H1 (cell line): Measurements from ENCODE around the gene F7. TPM values are rescaled to one million over a fixed set of nuclear protein-coding genes. Genes with fewer than 3 reads are reported as not detected.

Source experiments
- CTCF ChIA-PET: fragments of 300-600 bp; sonication (Branson Sonifier 250); formaldehyde crosslinking; loops from one replicate; lab custom pipeline; 2021; ENCODE audit not compliant: partially characterized antibody; lab: Charles Lee
- POLR2A ChIA-PET: fragments of 300-600 bp; sonication (Branson Sonifier 250); formaldehyde crosslinking; loops from one replicate; lab custom pipeline; 2021; ENCODE audit warnings: inconsistent platforms; ENCODE audit not compliant: partially characterized antibody; lab: Charles Lee
- DNase-seq, 2 experiments: peaks; one replicate each; pipeline versions ENCODE4 v3.0.0 to v3.0.0-alpha.2; 2010 to 2022; ENCODE audit warnings: low spot score in 2 of 2, low read depth in 1 of 2, mixed read lengths in 1 of 2
- FAIRE-seq: peaks from 2 replicates; lab custom pipeline; 2011; peaks lifted over from hg19 to GRCh38; lab: Jason Lieb, UNC
- H2AFZ ChIP-seq: 2 replicates; pipeline ENCODE4 v1.8.1; 2012; ENCODE audit warnings: low read length, inconsistent platforms
- H2AK5ac ChIP-seq: 2 replicates; pipeline ENCODE4 v1.6.1; 2013; ENCODE audit warnings: low read depth, low read length
- H2BK120ac ChIP-seq: replicated peaks from 2 replicates; pipeline ENCODE3; 2013; ENCODE audit warnings: low read depth, low read length, inconsistent platforms
- H2BK12ac ChIP-seq: 2 replicates; pipeline ENCODE4 v1.6.1; 2013; ENCODE audit warnings: low read depth, low read length
- H2BK15ac ChIP-seq: 2 replicates; pipeline ENCODE4 v1.6.1; 2013; ENCODE audit warnings: low read length
- H2BK20ac ChIP-seq: 2 replicates; pipeline ENCODE4 v1.6.1; 2013; ENCODE audit warnings: low read length
- H2BK5ac ChIP-seq: 2 replicates; pipeline ENCODE4 v1.6.1; 2013; ENCODE audit warnings: low read depth, low read length
- H3K14ac ChIP-seq: 2 replicates; pipeline ENCODE4 v1.6.1; 2013; ENCODE audit warnings: inconsistent platforms; ENCODE audit not compliant: insufficient read length
- H3K18ac ChIP-seq: 2 replicates; pipeline ENCODE4 v1.6.1; 2013; ENCODE audit warnings: low read length; ENCODE audit errors: extremely low read depth
- H3K23ac ChIP-seq: 2 replicates; pipeline ENCODE4 v1.6.1; 2013; ENCODE audit warnings: inconsistent platforms; ENCODE audit not compliant: insufficient read length
- H3K23me2 ChIP-seq: 2 replicates; pipeline ENCODE4 v1.6.1; 2013; ENCODE audit warnings: low read depth, low read length
- H3K27ac ChIP-seq: 2 replicates; pipeline ENCODE4 v1.6.1; 2011; ENCODE audit warnings: low read depth, low read length, inconsistent platforms
- H3K27me3 ChIP-seq, 4 experiments: replicated peaks in 1 of 4; 1 replicate in 1 of 4; 2 replicates in 3 of 4; pipeline versions ENCODE4 v1.6.1 to v1.8.1; 2011 to 2013; ENCODE audit warnings: low read length in 3 of 4, mild to moderate bottlenecking in 3 of 4, inconsistent platforms in 2 of 4, mixed read lengths in 2 of 4, moderate library complexity in 1 of 4; ENCODE audit not compliant: control insufficient read depth in 3 of 4, insufficient read depth in 3 of 4; ENCODE audit errors: extremely low read depth in 1 of 4
- H3K36me3 ChIP-seq, 4 experiments: 2 replicates each; pipeline versions ENCODE4 v1.6.1 to v1.8.1; 2011 to 2013; ENCODE audit warnings: mild to moderate bottlenecking in 4 of 4, low read length in 3 of 4, moderate library complexity in 2 of 4, control low read depth in 1 of 4, inconsistent platforms in 1 of 4; ENCODE audit not compliant: insufficient read depth in 4 of 4, control insufficient read depth in 2 of 4
- H3K4ac ChIP-seq: replicated peaks from 2 replicates; pipeline ENCODE3; 2013; ENCODE audit warnings: low read length, low read depth, mixed read lengths, inconsistent platforms; ENCODE audit not compliant: insufficient read length
- H3K4me1 ChIP-seq, 4 experiments: replicated peaks in 1 of 4; 1 replicate in 1 of 4; 2 replicates in 3 of 4; pipeline versions ENCODE4 v1.6.1 to v1.8.1; 2011 to 2013; ENCODE audit warnings: low read length in 3 of 4, inconsistent platforms in 2 of 4, mixed read lengths in 1 of 4; ENCODE audit not compliant: insufficient read depth in 4 of 4, control insufficient read depth in 3 of 4
- H3K4me2 ChIP-seq, 2 experiments: 2 replicates each; pipeline versions ENCODE4 v1.6.1 to v1.8.1; 2011 to 2013; ENCODE audit warnings: low read depth in 2 of 2, low read length in 2 of 2, control low read depth in 1 of 2, inconsistent platforms in 1 of 2, mild to moderate bottlenecking in 1 of 2; ENCODE audit not compliant: insufficient read depth in 1 of 2
- H3K4me3 ChIP-seq, 4 experiments: fragments of 200-600, 300-600 bp in 1 of 4; sonication (generic), shearing (Covaris generic), sonication (Bioruptor Twin) in 1 of 4; 2 replicates each; pipeline versions ENCODE4 v1.5.1 to v1.8.1; 2011 to 2016; ENCODE audit warnings: low read length in 4 of 4, low read depth in 3 of 4, control low read depth in 2 of 4, inconsistent platforms in 2 of 4, mild to moderate bottlenecking in 2 of 4, mixed read lengths in 1 of 4, moderate library complexity in 1 of 4; ENCODE audit not compliant: insufficient read depth in 2 of 4; ENCODE audit errors: extremely low read depth in 1 of 4
- H3K56ac ChIP-seq: replicated peaks from 2 replicates; pipeline ENCODE3; 2013; ENCODE audit warnings: low read depth, mild to moderate bottlenecking, mixed read lengths, low read length, inconsistent platforms; ENCODE audit not compliant: insufficient read length
- H3K79me1 ChIP-seq: 2 replicates; pipeline ENCODE4 v1.6.1; 2013; ENCODE audit warnings: low read depth, low read length, control low read depth
- H3K79me2 ChIP-seq, 2 experiments: 2 replicates each; pipeline versions ENCODE4 v1.6.1 to v1.8.1; 2012 to 2013; ENCODE audit warnings: low read length in 2 of 2, mild to moderate bottlenecking in 2 of 2, inconsistent platforms in 1 of 2; ENCODE audit not compliant: insufficient read depth in 2 of 2, control insufficient read depth in 1 of 2
- H3K9ac ChIP-seq, 4 experiments: replicated peaks in 1 of 4; 1 replicate in 1 of 4; 2 replicates in 3 of 4; pipeline versions ENCODE4 v1.6.1 to v1.8.1; 2011 to 2013; ENCODE audit warnings: low read depth in 3 of 4, low read length in 3 of 4, control low read depth in 2 of 4, mild to moderate bottlenecking in 2 of 4, moderate library complexity in 2 of 4, inconsistent platforms in 1 of 4; ENCODE audit errors: extremely low read depth in 1 of 4
- H3K9me3 ChIP-seq, 2 experiments: 2 replicates each; pipeline versions ENCODE4 v1.6.1 to v1.8.1; 2012 to 2013; ENCODE audit warnings: mild to moderate bottlenecking in 2 of 2, moderate library complexity in 2 of 2, control low read depth in 1 of 2, inconsistent platforms in 1 of 2, low read depth in 1 of 2, low read length in 1 of 2, mixed read lengths in 1 of 2; ENCODE audit not compliant: insufficient read depth in 2 of 2
- H4K20me1 ChIP-seq, 2 experiments: replicated peaks in 1 of 2; 2 replicates each; pipeline versions ENCODE3 to v1.8.1; 2011 to 2013; ENCODE audit warnings: inconsistent platforms in 2 of 2, low read length in 2 of 2, mild to moderate bottlenecking in 1 of 2; ENCODE audit not compliant: insufficient read depth in 2 of 2, control insufficient read depth in 1 of 2
- H4K5ac ChIP-seq: 2 replicates; pipeline ENCODE4 v1.6.1; 2013; ENCODE audit warnings: low read length, low read depth, mixed read lengths, inconsistent platforms; ENCODE audit not compliant: insufficient read length
- H4K8ac ChIP-seq: 2 replicates; pipeline ENCODE4 v1.8.0; 2013; ENCODE audit warnings: mild to moderate bottlenecking, moderate library complexity, low read length, inconsistent platforms; ENCODE audit not compliant: insufficient read depth; ENCODE audit errors: extremely low read depth
- H4K91ac ChIP-seq: replicated peaks from 2 replicates; pipeline ENCODE3; 2013; ENCODE audit warnings: low read length, mixed read lengths, inconsistent platforms; ENCODE audit not compliant: insufficient read length
- ATF3 ChIP-seq: IDR thresholded peaks from 2 replicates; pipeline ENCODE4 v1.6.1; 2011; ENCODE audit warnings: low read depth, mild to moderate bottlenecking, low read length; ENCODE audit not compliant: insufficient read depth
- EZH2 ChIP-seq: fragments of 200-600 bp; sonication (generic); IDR thresholded peaks from 2 replicates; pipeline ENCODE4 v1.7.1; 2012; ENCODE audit warnings: low read depth, mild to moderate bottlenecking, moderate library complexity, low read length, inconsistent platforms; ENCODE audit not compliant: severe bottlenecking
- FOSL1 ChIP-seq: IDR thresholded peaks from 2 replicates; pipeline ENCODE4 v1.6.1; 2011; ENCODE audit warnings: mild to moderate bottlenecking, low read depth, low read length, moderate library complexity; ENCODE audit not compliant: insufficient read depth
- RFX5 ChIP-seq: IDR thresholded peaks from 2 replicates; pipeline ENCODE4 v1.6.1; 2011; ENCODE audit warnings: low read depth, low read length, improper control_type of control experiment, borderline replicate concordance
- RNF2 ChIP-seq: fragments of 200-900, 300-1000 bp; sonication (generic); IDR thresholded peaks from 2 replicates; pipeline ENCODE4 v1.7.1; 2016; ENCODE audit warnings: borderline replicate concordance, low read depth, mild to moderate bottlenecking, antibody characterized with exemption, low read length; ENCODE audit not compliant: poor library complexity, severe bottlenecking; ENCODE audit errors: missing control alignments
- RXRA ChIP-seq: IDR thresholded peaks from 2 replicates; pipeline ENCODE4 v1.6.1; 2011; ENCODE audit warnings: low read depth, mild to moderate bottlenecking, low read length, moderate library complexity; ENCODE audit not compliant: insufficient read depth
- SRF ChIP-seq: IDR thresholded peaks from 2 replicates; pipeline ENCODE4 v1.6.1; 2011; ENCODE audit warnings: mild to moderate bottlenecking, low read depth, low read length, moderate library complexity
- SUZ12 ChIP-seq: fragments of 200-600 bp; sonication (generic); IDR thresholded peaks from 2 replicates; pipeline ENCODE4 v1.6.1; 2012; ENCODE audit warnings: mild to moderate bottlenecking, inconsistent platforms, low read length, moderate library complexity, mixed read lengths
- TAF1 ChIP-seq: IDR thresholded peaks from 2 replicates; pipeline ENCODE4 v1.6.1; 2011; ENCODE audit warnings: mild to moderate bottlenecking, low read depth, low read length
- WGBS, 2 experiments: shearing (Covaris generic) in 1 of 2; methylation state at CpG; one replicate each; pipeline versions ENCODE4 v1.1.6 to v1.1.7; 2013 to 2015; ENCODE audit warnings: low lambda C conversion rate in 2 of 2, mixed read lengths in 2 of 2, inconsistent platforms in 1 of 2, low coverage in 1 of 2, missing lambda C conversion rate in 1 of 2; ENCODE audit not compliant: insufficient replicate concordance in 2 of 2, insufficient coverage in 1 of 2, insufficient read length in 1 of 2; ENCODE audit errors: extremely low coverage in 1 of 2, missing lambda C conversion rate in 1 of 2; 5-methylcytosine and 5-hydroxymethylcytosine counted together
- polyA plus RNA-seq, 7 experiments: library from polyadenylated mRNA; depleted of rRNA in 3 of 7; stranded (reverse) in 5 of 7; unstranded in 2 of 7; fragments of >200 nt in 5 of 7; fragments of 200-250 nt in 2 of 7; gene quantifications; 1 replicate in 5 of 7; 2 replicates in 1 of 7; 4 replicates in 1 of 7; pipeline versions ENCODE4 v1.2.1 to v1.2.3, GENCODE V29; 2011 to 2013; ENCODE audit warnings: missing spikeins in 2 of 7, mixed read lengths in 2 of 7
- total RNA-seq: library from RNA; stranded (reverse); fragmentation: NEBNext Ultra II Directional; extraction: Animal tissue kit (Norgen Biotek cat#: 25700); gene quantifications from 2 replicates; pipeline ENCODE4 v1.2.1, GENCODE V29; 2021

Gene F7
- total and polyA plus RNA-seq, 2 of the 8 experiments (the other 6 are each of a cell fraction or from before 2014, with no cell fraction given): 0.43 to 0.98 TPM

- Histone ChIP-seq H2BK120ac (no peak overlapping the region), H3K27ac (no peak overlapping the region), H3K79me1 (no peaks in the 10 kb centered on the region), H3K4me3 (no peak overlapping the region), H3K23me2 (no peaks in the 10 kb centered on the region), H3K9me3 (no peaks in the 10 kb centered on the region), H3K14ac (no peak overlapping the region), H3K27me3 (no peaks in the 10 kb centered on the region; a peak in 2 of 7 replicates), H4K8ac (no peak overlapping the region), H3K79me2 (no peaks in the 10 kb centered on the region), H3K18ac (no peak overlapping the region; the same call in 1 of the 2 replicates), H2AFZ (peak overlapping the region; percentile 24; the same call in 1 of the 2 replicates), H4K91ac (no peak overlapping the region), H3K9ac (no peak overlapping the region; a peak in 2 of 7 replicates), H2BK12ac (peak overlapping the region; percentile 68; the same call in 1 of the 2 replicates), H2BK15ac (peak overlapping the region; percentile 72; the same call in 1 of the 2 replicates), H3K36me3 (no peaks in the 10 kb centered on the region; a peak in 1 of 8 replicates), H2AK5ac (peak overlapping the region; percentile 88; the same call in 1 of the 2 replicates), H4K20me1 (peaks cover 0 to 4% of the 10 kb centered on the region in 2 experiments), H4K5ac (no peak overlapping the region), H2BK5ac (no peak overlapping the region), H3K4me1 (peaks cover 0 to 10% (median 8%) of the 10 kb centered on the region in 4 experiments; a peak in 5 of 7 replicates), H2BK20ac (no peak overlapping the region), H3K4me2 (peak overlapping the region; percentile 1 to 51; a peak in 2 of 4 replicates), H3K4ac (no peak overlapping the region), H3K23ac (no peak overlapping the region), H3K56ac (no peak overlapping the region)
- ChIA-PET CTCF (interaction anchor here (0.7 to 3.0 kb wide), 14 partner anchors 9 to 96 kb away, joined by 3 to 13 read pairs (median 5); partner anchors contain the start of gene F7), POLR2A (interaction anchor here (1.3 to 2.0 kb wide), 3 partner anchors 14 to 69 kb away, joined by 4 to 6 read pairs (median 4); no protein-coding TSS in a partner anchor)
- FAIRE-seq: no peak
- 89% methylated on average over 21 of the region's 29 CpGs; no CpG with 5 or more reads in 1 of the 2 experiments for WGBS, 2 experiments
- DNase-seq: no peak
- TF ChIP-seq TAF1 (no peak), RFX5 (no peak), SRF (no peak), FOSL1 (no peak), RNF2 (no peak), EZH2 (no peak), RXRA (no peak), ATF3 (no peak), SUZ12 (peak; percentile 29; the same call in 1 of the 2 replicates)
These were observed 17.9 kb downstream of the F7 start for GRCh38 chr13:113123226-113124201.
